SK-N-SH treated with all-trans-retinoic acid at 6 μM for 48 hours (cell line): ENCODE measurements around the gene CRIP1.

Experiments used
- ATAC-seq: fragments of 200-7000 bp; cut with Tn5 transposase; 3 replicates; pipeline ENCODE4 v1.9.1; 2020; ENCODE audit warnings: mild to moderate bottlenecking, moderate library complexity
- ARNTL ChIP-seq: fragments of 450-650 bp; formaldehyde crosslinking; IDR thresholded peaks from 2 replicates; pipeline ENCODE4 v1.5.0; 2020; ENCODE audit warnings: low read depth, mild to moderate bottlenecking, moderate library complexity, borderline replicate concordance
- BACH2 ChIP-seq: fragments of 250-450 bp; sonication (Bioruptor Pico); IDR thresholded peaks from 2 replicates; pipeline ENCODE4 v1.9.0; 2021; ENCODE audit warnings: mild to moderate bottlenecking, borderline replicate concordance
- ESRRG ChIP-seq: fragments of 250-450 bp; sonication (Bioruptor Pico); IDR thresholded peaks from 2 replicates; pipeline ENCODE4 v1.6.1; 2021; ENCODE audit warnings: mild to moderate bottlenecking
- GLIS3 ChIP-seq: fragments of 250-450 bp; sonication (Bioruptor Pico); IDR thresholded peaks from 2 replicates; pipeline ENCODE4 v1.5.0; 2020; ENCODE audit warnings: mild to moderate bottlenecking, moderate library complexity
- ISL1 ChIP-seq: fragments of 250-450 bp; sonication (Bioruptor Pico); IDR thresholded peaks from 2 replicates; pipeline ENCODE4 v2.1.2; 2022; ENCODE audit warnings: mild to moderate bottlenecking, moderate library complexity
- OSR1 ChIP-seq: fragments of 250-450 bp; sonication (Bioruptor Pico); IDR thresholded peaks from 2 replicates; pipeline ENCODE4 v1.8.0; 2022; ENCODE audit warnings: moderate library complexity, mild to moderate bottlenecking, inconsistent platforms
- PPARA ChIP-seq: fragments of 250-450 bp; sonication (Bioruptor Pico); IDR thresholded peaks from 2 replicates; pipeline ENCODE4 v1.5.0; 2020; ENCODE audit warnings: mild to moderate bottlenecking, borderline replicate concordance
- RARB ChIP-seq: fragments of 250-450 bp; sonication (Bioruptor Pico); IDR thresholded peaks from 2 replicates; pipeline ENCODE4 v1.8.0; 2021; ENCODE audit warnings: mild to moderate bottlenecking, moderate library complexity
- SNAI2 ChIP-seq: fragments of 250-450 bp; sonication (Bioruptor Pico); IDR thresholded peaks from 2 replicates; pipeline ENCODE4 v1.5.0; 2020; ENCODE audit warnings: mild to moderate bottlenecking, moderate library complexity
- TCF4 ChIP-seq: fragments of 250-450 bp; sonication (Bioruptor Pico); IDR thresholded peaks from 2 replicates; pipeline ENCODE4 v1.8.0; 2021; ENCODE audit warnings: mild to moderate bottlenecking, moderate library complexity, borderline replicate concordance
- TOX ChIP-seq: fragments of 250-450 bp; sonication (Bioruptor Pico); IDR thresholded peaks from 2 replicates; pipeline ENCODE4 v1.8.0; 2021; ENCODE audit warnings: mild to moderate bottlenecking, moderate library complexity, borderline replicate concordance
- ZFP3 ChIP-seq: fragments of 250-450 bp; sonication (Bioruptor Pico); IDR thresholded peaks from 2 replicates; pipeline ENCODE4 v1.5.0; 2020; ENCODE audit warnings: mild to moderate bottlenecking, moderate library complexity
- ZNF565 ChIP-seq: fragments of 450-650 bp; formaldehyde crosslinking; conservative IDR thresholded peaks from 2 replicates; pipeline ENCODE4 v1.5.0; 2020; ENCODE audit warnings: low read depth, mild to moderate bottlenecking, moderate library complexity
- ZNF70 ChIP-seq: fragments of 450-650 bp; formaldehyde crosslinking; IDR thresholded peaks from 2 replicates; pipeline ENCODE4 v1.5.0; 2020; ENCODE audit warnings: mild to moderate bottlenecking, moderate library complexity
- ZNF8 ChIP-seq: fragments of 450-650 bp; formaldehyde crosslinking; IDR thresholded peaks from 2 replicates; pipeline ENCODE4 v1.5.0; 2020; ENCODE audit warnings: mild to moderate bottlenecking, moderate library complexity
- TF ChIP-seq, protein P1 (sequence below): fragments of 250-450 bp; sonication (Bioruptor Pico); IDR thresholded peaks from 2 replicates; pipeline ENCODE4 v1.5.1; 2021; ENCODE audit warnings: mild to moderate bottlenecking, moderate library complexity
- TF ChIP-seq, protein P2 (sequence below): fragments of 250-450 bp; sonication (Bioruptor Pico); IDR thresholded peaks from 2 replicates; pipeline ENCODE4 v1.8.0; 2020; ENCODE audit warnings: mild to moderate bottlenecking, moderate library complexity, borderline replicate concordance
- TF ChIP-seq, protein P3 (sequence below): fragments of 250-450 bp; sonication (Bioruptor Pico); IDR thresholded peaks from 2 replicates; pipeline ENCODE4 v1.5.0; 2020; ENCODE audit warnings: mild to moderate bottlenecking, moderate library complexity
- TF ChIP-seq, protein P4 (sequence below): fragments of 250-450 bp; sonication (Bioruptor Pico); IDR thresholded peaks from 2 replicates; pipeline ENCODE4 v1.5.1; 2020; ENCODE audit warnings: low read depth, mild to moderate bottlenecking, moderate library complexity

Gene CRIP1

DNA sequence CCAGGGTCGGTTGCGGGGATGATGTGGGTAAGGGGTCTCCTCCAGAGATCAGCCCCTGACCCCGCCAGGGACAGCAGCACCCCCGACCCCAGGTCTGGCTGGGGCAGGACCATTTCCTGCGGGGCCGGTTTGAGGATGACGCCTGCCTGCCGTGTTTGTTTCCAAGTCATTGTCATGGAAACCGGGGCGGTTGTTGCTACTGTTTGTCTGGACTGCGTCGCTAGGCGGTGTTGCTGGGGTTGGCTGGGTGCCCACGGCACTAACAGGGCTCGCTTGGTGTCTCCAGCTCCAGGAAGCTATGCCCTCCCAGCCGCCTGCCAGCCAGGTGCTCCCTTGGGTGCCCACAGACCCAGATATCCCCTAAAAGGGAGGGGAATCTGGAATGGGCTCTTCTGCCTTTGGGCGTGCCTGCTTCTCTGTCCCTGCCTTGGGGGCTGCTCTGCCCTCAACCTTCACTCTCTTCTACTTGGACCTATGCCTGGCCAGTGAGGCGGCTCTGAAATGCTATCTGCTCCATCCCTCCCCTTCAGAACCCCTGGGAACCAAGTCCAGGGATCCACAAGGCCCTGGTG, 4.7 kb upstream of the CRIP1 start:
- peak; percentile 47 for ATAC-seq
- TF ChIP-seq, protein P1, sequence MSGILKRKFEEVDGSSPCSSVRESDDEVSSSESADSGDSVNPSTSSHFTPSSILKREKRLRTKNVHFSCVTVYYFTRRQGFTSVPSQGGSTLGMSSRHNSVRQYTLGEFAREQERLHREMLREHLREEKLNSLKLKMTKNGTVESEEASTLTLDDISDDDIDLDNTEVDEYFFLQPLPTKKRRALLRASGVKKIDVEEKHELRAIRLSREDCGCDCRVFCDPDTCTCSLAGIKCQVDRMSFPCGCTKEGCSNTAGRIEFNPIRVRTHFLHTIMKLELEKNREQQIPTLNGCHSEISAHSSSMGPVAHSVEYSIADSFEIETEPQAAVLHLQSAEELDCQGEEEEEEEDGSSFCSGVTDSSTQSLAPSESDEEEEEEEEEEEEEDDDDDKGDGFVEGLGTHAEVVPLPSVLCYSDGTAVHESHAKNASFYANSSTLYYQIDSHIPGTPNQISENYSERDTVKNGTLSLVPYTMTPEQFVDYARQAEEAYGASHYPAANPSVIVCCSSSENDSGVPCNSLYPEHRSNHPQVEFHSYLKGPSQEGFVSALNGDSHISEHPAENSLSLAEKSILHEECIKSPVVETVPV (CRISPR knock-in tag), result no peak
- TF ChIP-seq ZNF8 (CRISPR knock-in tag) (no peak), ZNF70 (CRISPR knock-in tag) (no peak), OSR1 (CRISPR knock-in tag) (no peak), ISL1 (CRISPR knock-in tag) (no peak), TCF4 (CRISPR knock-in tag) (no peak), ESRRG (CRISPR knock-in tag) (no peak), ZFP3 (CRISPR knock-in tag) (no peak)

DNA sequence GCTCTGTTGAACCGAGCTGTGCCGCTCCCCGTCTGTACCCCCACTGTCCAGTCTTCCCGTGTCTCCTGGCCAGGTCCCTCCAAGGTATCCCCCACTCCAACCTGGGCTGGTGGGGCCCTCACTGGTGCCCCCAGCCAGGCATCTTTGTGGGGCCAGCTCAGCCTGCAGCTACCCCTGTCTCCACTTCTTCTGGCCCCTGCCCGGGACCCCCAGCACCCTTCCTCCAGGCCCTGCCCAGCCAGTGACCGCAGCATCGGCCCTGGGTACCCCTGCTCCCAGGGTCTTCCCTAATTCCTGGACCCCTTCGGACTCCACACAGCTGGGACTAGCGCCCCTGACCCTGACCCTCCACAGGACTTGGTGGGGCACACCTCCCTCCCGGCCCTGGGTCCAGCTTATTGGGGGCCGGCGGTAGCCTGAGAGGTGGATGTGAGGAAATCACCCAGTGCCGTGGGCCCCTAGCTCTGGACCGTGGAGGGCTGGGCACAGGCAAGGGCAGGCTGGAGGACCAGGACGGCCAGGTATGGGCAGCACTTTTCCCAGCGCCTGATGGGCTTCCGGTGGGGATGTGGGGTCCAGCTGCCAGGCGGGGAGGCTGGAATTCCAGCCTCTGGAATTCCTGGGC, 4.1 kb upstream of the CRIP1 start:
- ATAC-seq, result no peak
- TF ChIP-seq ZNF565 (CRISPR knock-in tag), result no peak
- TF ChIP-seq RARB (CRISPR knock-in tag), result no peak
- no peak for TF ChIP-seq GLIS3 (CRISPR knock-in tag)
- TF ChIP-seq BACH2 (CRISPR knock-in tag), result no peak
- TF ChIP-seq OSR1 (CRISPR knock-in tag), result no peak
- TF ChIP-seq, protein P1 (CRISPR knock-in tag), result no peak
- TF ChIP-seq, protein P2, sequence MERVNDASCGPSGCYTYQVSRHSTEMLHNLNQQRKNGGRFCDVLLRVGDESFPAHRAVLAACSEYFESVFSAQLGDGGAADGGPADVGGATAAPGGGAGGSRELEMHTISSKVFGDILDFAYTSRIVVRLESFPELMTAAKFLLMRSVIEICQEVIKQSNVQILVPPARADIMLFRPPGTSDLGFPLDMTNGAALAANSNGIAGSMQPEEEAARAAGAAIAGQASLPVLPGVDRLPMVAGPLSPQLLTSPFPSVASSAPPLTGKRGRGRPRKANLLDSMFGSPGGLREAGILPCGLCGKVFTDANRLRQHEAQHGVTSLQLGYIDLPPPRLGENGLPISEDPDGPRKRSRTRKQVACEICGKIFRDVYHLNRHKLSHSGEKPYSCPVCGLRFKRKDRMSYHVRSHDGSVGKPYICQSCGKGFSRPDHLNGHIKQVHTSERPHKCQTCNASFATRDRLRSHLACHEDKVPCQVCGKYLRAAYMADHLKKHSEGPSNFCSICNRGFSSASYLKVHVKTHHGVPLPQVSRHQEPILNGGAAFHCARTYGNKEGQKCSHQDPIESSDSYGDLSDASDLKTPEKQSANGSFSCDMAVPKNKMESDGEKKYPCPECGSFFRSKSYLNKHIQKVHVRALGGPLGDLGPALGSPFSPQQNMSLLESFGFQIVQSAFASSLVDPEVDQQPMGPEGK (CRISPR knock-in tag), result no peak
- no peak for TF ChIP-seq TCF4 (CRISPR knock-in tag)
- TF ChIP-seq, protein P3, sequence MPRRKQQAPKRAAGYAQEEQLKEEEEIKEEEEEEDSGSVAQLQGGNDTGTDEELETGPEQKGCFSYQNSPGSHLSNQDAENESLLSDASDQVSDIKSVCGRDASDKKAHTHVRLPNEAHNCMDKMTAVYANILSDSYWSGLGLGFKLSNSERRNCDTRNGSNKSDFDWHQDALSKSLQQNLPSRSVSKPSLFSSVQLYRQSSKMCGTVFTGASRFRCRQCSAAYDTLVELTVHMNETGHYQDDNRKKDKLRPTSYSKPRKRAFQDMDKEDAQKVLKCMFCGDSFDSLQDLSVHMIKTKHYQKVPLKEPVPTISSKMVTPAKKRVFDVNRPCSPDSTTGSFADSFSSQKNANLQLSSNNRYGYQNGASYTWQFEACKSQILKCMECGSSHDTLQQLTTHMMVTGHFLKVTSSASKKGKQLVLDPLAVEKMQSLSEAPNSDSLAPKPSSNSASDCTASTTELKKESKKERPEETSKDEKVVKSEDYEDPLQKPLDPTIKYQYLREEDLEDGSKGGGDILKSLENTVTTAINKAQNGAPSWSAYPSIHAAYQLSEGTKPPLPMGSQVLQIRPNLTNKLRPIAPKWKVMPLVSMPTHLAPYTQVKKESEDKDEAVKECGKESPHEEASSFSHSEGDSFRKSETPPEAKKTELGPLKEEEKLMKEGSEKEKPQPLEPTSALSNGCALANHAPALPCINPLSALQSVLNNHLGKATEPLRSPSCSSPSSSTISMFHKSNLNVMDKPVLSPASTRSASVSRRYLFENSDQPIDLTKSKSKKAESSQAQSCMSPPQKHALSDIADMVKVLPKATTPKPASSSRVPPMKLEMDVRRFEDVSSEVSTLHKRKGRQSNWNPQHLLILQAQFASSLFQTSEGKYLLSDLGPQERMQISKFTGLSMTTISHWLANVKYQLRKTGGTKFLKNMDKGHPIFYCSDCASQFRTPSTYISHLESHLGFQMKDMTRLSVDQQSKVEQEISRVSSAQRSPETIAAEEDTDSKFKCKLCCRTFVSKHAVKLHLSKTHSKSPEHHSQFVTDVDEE (CRISPR knock-in tag), result no peak
- TF ChIP-seq TOX (CRISPR knock-in tag), result no peak
- TF ChIP-seq SNAI2, result no peak
- TF ChIP-seq, protein P4, sequence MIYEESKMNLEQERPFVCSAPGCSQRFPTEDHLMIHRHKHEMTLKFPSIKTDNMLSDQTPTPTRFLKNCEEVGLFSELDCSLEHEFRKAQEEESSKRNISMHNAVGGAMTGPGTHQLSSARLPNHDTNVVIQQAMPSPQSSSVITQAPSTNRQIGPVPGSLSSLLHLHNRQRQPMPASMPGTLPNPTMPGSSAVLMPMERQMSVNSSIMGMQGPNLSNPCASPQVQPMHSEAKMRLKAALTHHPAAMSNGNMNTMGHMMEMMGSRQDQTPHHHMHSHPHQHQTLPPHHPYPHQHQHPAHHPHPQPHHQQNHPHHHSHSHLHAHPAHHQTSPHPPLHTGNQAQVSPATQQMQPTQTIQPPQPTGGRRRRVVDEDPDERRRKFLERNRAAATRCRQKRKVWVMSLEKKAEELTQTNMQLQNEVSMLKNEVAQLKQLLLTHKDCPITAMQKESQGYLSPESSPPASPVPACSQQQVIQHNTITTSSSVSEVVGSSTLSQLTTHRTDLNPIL (CRISPR knock-in tag), result no peak
- TF ChIP-seq ZFP3 (CRISPR knock-in tag), result no peak
- TF ChIP-seq ZNF8 (CRISPR knock-in tag), result no peak
- TF ChIP-seq PPARA, result no peak
- TF ChIP-seq ARNTL (CRISPR knock-in tag), result no peak
- TF ChIP-seq ZNF70 (CRISPR knock-in tag), result no peak
- no peak for TF ChIP-seq ISL1 (CRISPR knock-in tag)

DNA sequence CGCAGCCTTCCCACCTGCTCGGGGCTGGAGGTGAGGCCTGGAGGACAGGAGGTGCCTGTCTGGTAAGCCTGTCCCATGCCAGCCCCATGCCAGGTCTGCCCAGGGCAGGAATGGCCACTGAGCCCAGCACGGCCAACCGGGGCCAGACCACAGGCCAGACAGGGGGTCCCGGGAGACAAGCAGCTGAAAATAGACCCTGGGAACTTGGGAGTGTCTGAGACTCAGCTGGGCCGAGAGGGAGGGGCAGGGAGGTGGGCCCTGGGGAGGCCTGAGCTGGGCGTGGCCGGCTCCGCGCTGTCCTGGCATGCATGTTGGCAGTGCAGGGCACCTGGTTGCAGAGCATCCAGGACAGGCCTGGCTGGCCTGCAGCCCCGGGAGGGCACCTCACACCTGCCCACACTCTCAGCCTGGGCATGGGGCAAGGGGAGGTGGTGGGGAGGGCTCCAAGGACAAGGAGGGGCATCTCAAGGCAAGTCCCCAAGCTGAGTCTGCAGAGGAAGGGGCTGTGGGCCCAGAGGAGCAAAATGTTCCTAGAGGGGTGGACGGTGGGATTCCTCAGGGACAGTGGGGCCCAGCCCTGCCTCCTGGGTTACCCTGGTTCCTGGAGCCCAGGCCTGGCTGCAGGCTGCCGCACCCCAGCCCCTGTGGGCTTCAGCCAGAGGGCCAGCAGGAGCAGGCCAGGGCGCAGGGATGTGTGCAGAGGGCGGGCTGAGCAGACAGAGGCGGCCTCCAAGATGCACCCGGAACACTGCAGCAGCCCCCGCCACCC, 3.2 kb upstream of the CRIP1 start:
- ATAC-seq, result no peak
- TF ChIP-seq BACH2 (CRISPR knock-in tag) (no peak), ZNF70 (CRISPR knock-in tag) (no peak), PPARA (no peak), TOX (CRISPR knock-in tag) (no peak), ZNF565 (CRISPR knock-in tag) (no peak), ZNF8 (CRISPR knock-in tag) (no peak), RARB (CRISPR knock-in tag) (no peak), OSR1 (CRISPR knock-in tag) (no peak), ESRRG (CRISPR knock-in tag) (no peak)
- TF ChIP-seq, protein P1 (CRISPR knock-in tag), result no peak
